Transverse colon (tissue), 4 donors: ENCODE results near the gene SERBP1. TPM values are rescaled to one million over a fixed set of nuclear protein-coding genes. Genes with fewer than 3 reads are reported as not detected.

Experiments used
- DNase-seq: peaks from one replicate; pipeline ENCODE4 v3.0.0-alpha.2; 2019
- H3K27ac ChIP-seq, 4 donors: fragments of 200-600 bp; sonication (generic); 2 replicates each; pipeline ENCODE4 v1.5.1; 2016 to 2018; ENCODE audit warnings: inconsistent platforms in 4 of 4
- H3K27me3 ChIP-seq: fragments of 200-600 bp; sonication (generic); 2 replicates; pipeline ENCODE4 v1.5.1; 2017; ENCODE audit warnings: inconsistent platforms
- H3K36me3 ChIP-seq, 4 donors: fragments of 200-600 bp; sonication (generic); 2 replicates each; pipeline ENCODE4 v1.5.1; 2017 to 2019; ENCODE audit warnings: inconsistent platforms in 4 of 4
- H3K4me1 ChIP-seq, 4 donors: fragments of 200-600 bp; sonication (generic); 2 replicates each; pipeline ENCODE4 v1.5.1; 2017 to 2020; ENCODE audit warnings: inconsistent platforms in 4 of 4
- H3K4me3 ChIP-seq, 4 donors: fragments of 200-600 bp; sonication (generic); 1 replicate in 1 of 4; 2 replicates in 3 of 4; pipeline versions ENCODE4 v1.5.1 to v1.6.1; 2017 to 2019; ENCODE audit warnings: inconsistent platforms in 4 of 4
- H3K9me3 ChIP-seq, 2 donors: fragments of 200-600 bp; sonication (generic); 2 replicates each; pipeline ENCODE4 v1.5.1; 2017 to 2019; ENCODE audit warnings: inconsistent platforms in 2 of 2
- CTCF ChIP-seq, 5 experiments: fragments of 200-600 bp in 3 of 5; fragments of 450-650 bp in 2 of 5; sonication (generic) in 3 of 5; IDR thresholded peaks; 1 replicate in 2 of 5; 2 replicates in 3 of 5; pipeline ENCODE4 v1.5.1; 2016 to 2017; ENCODE audit warnings: antibody characterized with exemption in 5 of 5, inconsistent platforms in 3 of 5, mild to moderate bottlenecking in 2 of 5, moderate library complexity in 1 of 5
- EP300 ChIP-seq: sonication (generic); formaldehyde crosslinking; IDR thresholded peaks from one replicate; pipeline ENCODE4 v1.6.1; 2017; ENCODE audit warnings: antibody characterized with exemption, low read depth
- POLR2A ChIP-seq: fragments of 450-650 bp; IDR thresholded peaks from one replicate; pipeline ENCODE4 v1.6.1; 2016; ENCODE audit warnings: antibody characterized with exemption, mild to moderate bottlenecking, moderate library complexity
- POLR2AphosphoS5 ChIP-seq, 3 donors: sonication (generic); formaldehyde crosslinking; IDR thresholded peaks; one replicate each; pipeline ENCODE4 v1.6.1; 2016; ENCODE audit warnings: antibody characterized with exemption in 3 of 3
- WGBS, 2 donors: methylation state at CpG; one replicate each; pipeline ENCODE4 v1.1.5; 2018; ENCODE audit warnings: low coverage in 1 of 2; 5-methylcytosine and 5-hydroxymethylcytosine counted together
- in situ Hi-C, 4 donors: fragments of 200-750 bp; cut with MboI; loops; one replicate each; pipeline versions ENCODE4 v1.15.0 to v1.15.1; 2017; ENCODE audit warnings: low sequenced_read_pairs in 3 of 4, low pct_ligation_motif_present in 1 of 4, low pct_unique_long_range_greater_than_20kb in 1 of 4
- intact Hi-C: fragments of 100-400 bp; cut with DNase I; formaldehyde crosslinking; loops from one replicate; pipeline ENCODE4 v1.15.1; 2023; ENCODE audit warnings: low total_unique reads
- total RNA-seq, 4 donors: library from RNA; depleted of rRNA; stranded (reverse); fragments of >200 nt; gene quantifications; one replicate each; pipeline ENCODE4 v1.1.0, GENCODE V29; 2016

The SERBP1 gene
- total RNA-seq, 4 donors from 2014 or later: 64.3 to 218 (median 158) TPM

GRCh38 chr1:67429528-67430357, 459 bp downstream of the SERBP1 start:
- Histone ChIP-seq H3K27ac (peak overlapping the region; percentile 92 to 94 (median 92)), H3K27me3 (no peaks in the 10 kb centered on the region), H3K4me1 (peaks cover 6 to 43% (median 22%) of the 10 kb centered on the region in 4 donors), H3K4me3 (peak overlapping the region; percentile 87 to 95 (median 90)), H3K9me3 (no peaks in the 10 kb centered on the region), H3K36me3 (peaks cover 0 to 13% (median 6%) of the 10 kb centered on the region in 4 donors)
- in situ Hi-C loops (no loop called here), intact Hi-C loops (no loop called here)
- 0 to 1% methylated on average over 5 to 55 of the region's 69 CpGs for WGBS, 2 donors
- peak; percentile 26 for DNase-seq
- TF ChIP-seq POLR2AphosphoS5 (IDR thresholded peaks at IDR 0.05): no peak
- peak; percentile 58 for TF ChIP-seq POLR2A

- H3K4me3 ChIP-seq: peak overlapping the region; percentile 87 to 95 (median 90)
- H3K36me3 ChIP-seq: peaks cover 0 to 20% (median 9%) of the 10 kb centered on the region in 4 donors
- H3K4me1 ChIP-seq: peaks cover 6 to 43% (median 22%) of the 10 kb centered on the region in 4 donors
- WGBS, 2 donors: 1% methylated on average over 25 of the region's 25 CpGs; no CpG with 5 or more reads in 1 of the 2 donors
- no peaks in the 10 kb centered on the region for H3K27me3 ChIP-seq
- H3K9me3 ChIP-seq: no peaks in the 10 kb centered on the region
- TF ChIP-seq EP300 (no peak), CTCF (IDR thresholded peaks at IDR 0.05) (no peak), POLR2AphosphoS5 (IDR thresholded peaks at IDR 0.05) (no peak), POLR2A (no peak)
- in situ Hi-C loops: no loop called here
- no peak for DNase-seq
- H3K27ac ChIP-seq: peak overlapping the region; percentile 92 to 94 (median 92)
- intact Hi-C loops: no loop called here
These were observed 1.1 kb downstream of the SERBP1 start for GRCh38 chr1:67429011-67429527.

GRCh38 chr1:67427947-67428346, 2.3 kb downstream of the SERBP1 start:
- Histone ChIP-seq H3K9me3 (no peaks in the 10 kb centered on the region), H3K4me3 (peak overlapping the region in 3 of 4 donors; percentile 87 to 95 (median 93)), H3K4me1 (peaks cover 6 to 43% (median 22%) of the 10 kb centered on the region in 4 donors), H3K27me3 (no peaks in the 10 kb centered on the region), H3K27ac (no peak overlapping the region), H3K36me3 (peaks cover 0 to 31% (median 14%) of the 10 kb centered on the region in 4 donors)
- intact Hi-C loops (no loop called here), in situ Hi-C loops (no loop called here)
- TF ChIP-seq CTCF (IDR thresholded peaks at IDR 0.05) (no peak), POLR2AphosphoS5 (IDR thresholded peaks at IDR 0.05) (no peak), POLR2A (no peak), EP300 (no peak)
- DNase-seq: no peak
- 0 to 2% methylated on average over 3 of the region's 3 CpGs for WGBS, 2 donors

- no peak for DNase-seq
- TF ChIP-seq CTCF (IDR thresholded peaks at IDR 0.05) (no peak), POLR2A (no peak), POLR2AphosphoS5 (IDR thresholded peaks at IDR 0.05) (no peak), EP300 (no peak)
- H3K36me3 ChIP-seq: peaks cover 0 to 36% (median 15%) of the 10 kb centered on the region in 4 donors
- WGBS, 2 donors: 4 to 5% methylated on average over 2 of the region's 2 CpGs
- H3K9me3 ChIP-seq: no peaks in the 10 kb centered on the region
- no peaks in the 10 kb centered on the region for H3K27me3 ChIP-seq
- peaks cover 6 to 43% (median 22%) of the 10 kb centered on the region in 4 donors for H3K4me1 ChIP-seq
- peak overlapping the region in 3 of 4 donors; percentile 87 to 95 (median 93) for H3K4me3 ChIP-seq
- no peak overlapping the region for H3K27ac ChIP-seq
- intact Hi-C loops: no loop called here
- in situ Hi-C loops: no loop called here
These were observed 2.7 kb downstream of the SERBP1 start for GRCh38 chr1:67427465-67427864.
